ENCODE data around the gene PLA2G2C.

Gene PLA2G2C

DNA sequence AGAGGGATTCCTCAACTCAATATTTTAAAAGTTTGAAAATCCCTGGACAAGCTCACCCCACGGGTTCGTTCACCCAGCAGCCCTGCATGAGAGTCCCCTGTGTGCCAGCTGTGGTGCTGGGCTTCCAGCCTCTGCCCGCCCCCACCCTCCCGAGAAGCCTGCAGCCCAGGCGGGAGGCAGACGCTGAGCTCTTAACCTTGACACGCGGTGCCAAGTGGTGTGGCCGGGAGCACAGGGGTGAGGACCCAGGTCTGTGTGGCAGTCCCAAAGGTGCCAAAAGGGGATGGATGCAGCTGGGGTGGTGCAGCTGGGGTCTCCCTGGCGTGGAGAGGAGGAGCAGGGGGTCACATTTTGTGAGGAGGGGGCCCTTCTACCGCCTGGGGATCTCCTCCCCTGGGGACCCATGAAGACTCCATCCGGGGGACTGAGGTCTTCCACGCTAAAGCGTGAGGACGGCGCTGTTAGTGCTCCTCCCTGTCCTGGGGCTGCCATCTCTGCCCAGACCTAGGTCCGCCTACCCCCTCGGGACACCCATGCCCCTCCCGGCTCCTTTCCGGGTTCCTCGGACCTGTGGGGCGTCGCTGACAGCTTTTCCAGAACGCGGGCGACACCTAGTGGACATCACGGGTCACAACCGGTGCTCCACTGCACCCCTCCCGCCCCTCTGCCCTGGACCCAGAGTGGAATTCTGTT, 34.3 kb downstream of the PLA2G2C start:
- peak; percentile 93 for DNase-seq (ENCODE audit: low spot score)
- TF ChIP-seq, protein P1, sequence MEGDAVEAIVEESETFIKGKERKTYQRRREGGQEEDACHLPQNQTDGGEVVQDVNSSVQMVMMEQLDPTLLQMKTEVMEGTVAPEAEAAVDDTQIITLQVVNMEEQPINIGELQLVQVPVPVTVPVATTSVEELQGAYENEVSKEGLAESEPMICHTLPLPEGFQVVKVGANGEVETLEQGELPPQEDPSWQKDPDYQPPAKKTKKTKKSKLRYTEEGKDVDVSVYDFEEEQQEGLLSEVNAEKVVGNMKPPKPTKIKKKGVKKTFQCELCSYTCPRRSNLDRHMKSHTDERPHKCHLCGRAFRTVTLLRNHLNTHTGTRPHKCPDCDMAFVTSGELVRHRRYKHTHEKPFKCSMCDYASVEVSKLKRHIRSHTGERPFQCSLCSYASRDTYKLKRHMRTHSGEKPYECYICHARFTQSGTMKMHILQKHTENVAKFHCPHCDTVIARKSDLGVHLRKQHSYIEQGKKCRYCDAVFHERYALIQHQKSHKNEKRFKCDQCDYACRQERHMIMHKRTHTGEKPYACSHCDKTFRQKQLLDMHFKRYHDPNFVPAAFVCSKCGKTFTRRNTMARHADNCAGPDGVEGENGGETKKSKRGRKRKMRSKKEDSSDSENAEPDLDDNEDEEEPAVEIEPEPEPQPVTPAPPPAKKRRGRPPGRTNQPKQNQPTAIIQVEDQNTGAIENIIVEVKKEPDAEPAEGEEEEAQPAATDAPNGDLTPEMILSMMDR (IDR thresholded peaks at IDR 0.05; ENCODE audit: borderline replicate concordance, control extremely low read depth, extremely low read depth, insufficient read depth, missing control alignments), result peak; percentile 88
- in situ Hi-C loops (cut with MboI; ENCODE audit: low sequenced_read_pairs, unreplicated experiment), result loop anchor here (25.0 kb wide), 1 partner anchor 240 kb away; the partner anchor contains the start of gene PLA2G2E

DNA sequence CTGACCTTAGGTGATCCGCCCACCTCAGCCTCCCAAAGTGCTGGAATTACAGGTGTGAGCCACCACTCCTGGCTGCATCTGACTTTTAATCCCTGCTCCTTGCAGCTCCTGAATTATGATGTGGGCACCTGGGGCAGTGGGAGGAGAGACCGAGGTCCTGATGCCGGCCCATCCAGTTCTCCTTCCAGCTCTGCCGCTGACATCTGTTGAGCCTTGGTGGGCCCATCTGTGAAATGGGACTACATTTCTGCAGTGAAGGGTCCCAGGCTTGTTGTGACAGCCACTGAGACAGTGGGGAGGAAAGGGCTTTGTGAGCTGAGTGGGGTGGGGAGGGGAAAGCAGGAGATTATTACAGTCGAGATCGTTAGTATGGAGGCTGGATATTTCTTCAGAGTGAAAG, 35.3 kb downstream of the PLA2G2C start:
- TF ChIP-seq, protein P1 (IDR thresholded peaks at IDR 0.05; ENCODE audit: borderline replicate concordance, control extremely low read depth, extremely low read depth, insufficient read depth, missing control alignments), result no peak
- no peak for DNase-seq (ENCODE audit: low spot score)
- in situ Hi-C loops (cut with MboI; ENCODE audit: low sequenced_read_pairs, unreplicated experiment), result loop anchor here (25.0 kb wide), 1 partner anchor 239 kb away; the partner anchor contains the start of gene PLA2G2E

DNA sequence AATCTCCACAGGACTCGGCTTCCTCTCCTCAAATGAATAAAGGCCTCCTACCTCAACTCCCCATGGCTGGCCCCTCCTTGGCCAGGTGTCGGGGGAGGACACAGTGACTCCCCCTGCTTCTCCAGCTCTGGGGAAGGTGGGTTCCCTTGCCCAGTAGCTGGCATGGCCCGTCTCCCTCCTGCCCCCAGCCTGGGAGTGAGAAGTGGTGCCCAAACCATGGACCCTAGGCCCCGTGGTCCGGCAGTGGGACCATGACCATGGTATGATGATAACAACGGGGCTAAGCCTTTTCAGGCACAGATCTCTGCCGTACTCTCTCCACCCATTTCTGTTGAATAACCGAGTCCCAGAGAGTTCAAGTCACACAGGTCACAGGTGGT, 36.0 kb downstream of the PLA2G2C start:
- in situ Hi-C loops (cut with MboI; ENCODE audit: low sequenced_read_pairs, unreplicated experiment), result loop anchor here (25.0 kb wide), 1 partner anchor 238 kb away; the partner anchor contains the start of gene PLA2G2E
- DNase-seq (ENCODE audit: low spot score), result peak; percentile 18
- TF ChIP-seq, protein P1 (IDR thresholded peaks at IDR 0.05; ENCODE audit: borderline replicate concordance, control extremely low read depth, extremely low read depth, insufficient read depth, missing control alignments), result no peak

DNA sequence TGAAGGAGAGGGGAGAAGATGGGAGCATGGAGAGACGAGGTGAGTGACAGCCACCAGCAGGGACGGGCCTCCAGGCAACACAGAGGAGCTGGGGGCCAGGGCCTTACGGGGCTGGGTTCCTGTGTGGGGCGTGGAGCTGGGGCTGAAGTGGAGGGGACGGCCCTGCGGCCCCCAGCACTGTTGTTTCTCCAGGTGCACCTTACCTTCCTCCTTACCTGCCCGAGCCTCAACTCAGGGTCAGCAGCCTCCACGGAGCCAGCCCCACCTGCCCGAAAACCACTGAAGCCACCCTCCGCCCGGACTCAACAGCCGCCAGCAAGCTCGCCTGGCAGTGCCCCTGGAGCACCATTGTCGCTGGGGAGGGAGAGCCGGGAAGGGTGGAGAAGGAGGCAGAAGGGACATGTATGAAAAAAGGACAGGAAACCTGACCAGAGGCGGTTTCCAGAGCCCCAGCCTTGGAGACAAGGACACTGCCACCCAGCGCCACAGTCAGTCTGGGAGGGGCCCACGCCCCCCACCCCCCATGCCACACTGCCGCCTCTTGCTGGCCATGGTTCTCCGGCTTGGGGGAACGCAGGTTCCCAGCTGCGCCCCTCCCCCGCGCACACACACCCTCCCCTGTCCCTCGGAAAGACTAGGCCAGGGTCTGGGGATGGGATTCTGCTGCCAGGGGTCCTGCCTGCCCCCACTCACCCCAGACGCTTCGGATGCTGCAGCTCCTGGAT, 36.6 kb downstream of the PLA2G2C start:
- peak; percentile 16 for DNase-seq (ENCODE audit: low spot score)
- TF ChIP-seq, protein P1 (IDR thresholded peaks at IDR 0.05; ENCODE audit: borderline replicate concordance, control extremely low read depth, extremely low read depth, insufficient read depth, missing control alignments), result no peak
- in situ Hi-C loops (cut with MboI; ENCODE audit: low sequenced_read_pairs, unreplicated experiment), result loop anchor here (25.0 kb wide), 1 partner anchor 237 kb away; the partner anchor contains the start of gene PLA2G2E

DNA sequence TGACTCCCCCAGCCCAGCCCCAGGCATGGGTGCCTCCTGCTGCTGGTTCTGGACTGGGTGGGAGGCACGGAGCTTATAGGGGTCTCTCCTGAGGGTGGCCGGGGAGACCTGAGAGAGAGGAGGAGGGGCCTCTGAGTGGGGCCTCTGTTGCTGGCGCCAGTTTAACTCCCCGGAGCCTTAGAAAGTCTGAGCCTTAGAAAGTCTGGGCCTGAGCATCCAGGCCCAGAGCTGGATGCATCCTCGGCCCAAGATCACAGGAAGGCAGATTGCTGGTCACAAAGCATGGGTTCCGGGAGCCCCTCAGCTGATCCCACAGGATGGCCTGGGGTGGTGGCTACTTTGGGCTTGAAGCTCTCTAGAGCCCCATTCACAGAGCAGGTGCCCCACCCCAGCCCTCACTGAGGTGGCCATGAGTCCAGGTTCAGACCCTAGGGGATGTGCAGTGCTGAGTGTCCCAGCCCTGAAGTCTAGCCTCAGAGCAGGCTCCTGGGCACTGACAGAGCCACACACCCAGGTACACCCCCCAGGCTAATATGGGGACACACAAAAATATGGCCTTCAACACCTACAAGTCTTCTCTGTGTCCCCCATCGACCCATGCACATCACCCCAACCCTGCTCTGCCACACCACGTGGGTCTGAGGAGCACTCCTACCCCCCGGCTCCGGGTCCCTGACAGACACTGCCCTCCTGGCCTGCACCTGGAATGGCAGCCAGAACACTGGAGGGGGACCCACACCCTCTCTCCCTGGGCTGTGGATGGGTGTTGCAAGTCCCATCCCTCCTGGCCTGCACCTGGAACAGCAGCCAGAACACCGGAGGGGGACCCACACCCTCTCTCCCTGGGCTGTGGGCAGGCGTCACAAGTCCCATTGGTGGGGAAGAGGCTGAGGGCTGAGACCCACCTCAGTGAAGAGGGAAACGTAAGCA, 37.5 kb downstream of the PLA2G2C start:
- peak; percentile 17 for DNase-seq (ENCODE audit: low spot score)
- TF ChIP-seq, protein P1 (IDR thresholded peaks at IDR 0.05; ENCODE audit: borderline replicate concordance, control extremely low read depth, extremely low read depth, insufficient read depth, missing control alignments), result no peak
- in situ Hi-C loops (cut with MboI; ENCODE audit: low sequenced_read_pairs, unreplicated experiment), result no loop called here
